ENCODE results near the gene ANKMY1.
"Not testable (repeated sequence)": the region's sequence is repeated elsewhere in the genome, so short reads cannot be mapped to it uniquely, and the experiment has no call there.

The ANKMY1 gene

GRCh38 chr2:240524963-240525718 is 32.6 kb downstream of the ANKMY1 start:
- no peak for DNase-seq (ENCODE audit: low spot score in 2 of 2)
- in situ Hi-C loops (cut with MboI; ENCODE audit: low sequenced_read_pairs), result no loop called here
- H3K27me3 ChIP-seq (ENCODE audit: low read depth), result no peaks in the 10 kb centered on the region
- H3K4me1 ChIP-seq, result no peaks in the 10 kb centered on the region
- peaks cover 22% of the 10 kb centered on the region for H3K36me3 ChIP-seq (replicated peaks)
- H3K4me3 ChIP-seq, result no peak overlapping the region
- peaks cover 21% of the 10 kb centered on the region for H3K9me3 ChIP-seq

- Histone ChIP-seq H3K36me3 (replicated peaks) (peaks cover 22% of the 10 kb centered on the region), H3K4me3 (no peak overlapping the region), H3K4me1 (no peaks in the 10 kb centered on the region), H3K27me3 (ENCODE audit: low read depth) (no peaks in the 10 kb centered on the region), H3K9me3 (peaks cover 21% of the 10 kb centered on the region)
- in situ Hi-C loops (cut with MboI; ENCODE audit: low sequenced_read_pairs), result no loop called here
- no peak for DNase-seq (ENCODE audit: low spot score in 2 of 2)
These were observed 34.1 kb downstream of the ANKMY1 start for GRCh38 chr2:240523451-240524281.

- no peaks in the 10 kb centered on the region for H3K27me3 ChIP-seq (ENCODE audit: low read depth)
- H3K36me3 ChIP-seq (replicated peaks), result peaks cover 22% of the 10 kb centered on the region
- in situ Hi-C loops (cut with MboI; ENCODE audit: low sequenced_read_pairs), result no loop called here
- H3K9me3 ChIP-seq, result peaks cover 21% of the 10 kb centered on the region
- no peak overlapping the region for H3K4me3 ChIP-seq
- no peak for DNase-seq (ENCODE audit: low spot score in 2 of 2)
- H3K4me1 ChIP-seq, result no peaks in the 10 kb centered on the region
These were observed 35.4 kb downstream of the ANKMY1 start for GRCh38 chr2:240522406-240522805.

GRCh38 chr2:240521885-240522284 is 35.9 kb downstream of the ANKMY1 start:
- Histone ChIP-seq H3K36me3 (replicated peaks) (peaks cover 22% of the 10 kb centered on the region), H3K9me3 (peaks cover 21% of the 10 kb centered on the region)
- H3K4me1 ChIP-seq; in situ Hi-C loops (cut with MboI; ENCODE audit: low sequenced_read_pairs); DNase-seq (ENCODE audit: low spot score in 2 of 2); H3K4me3 ChIP-seq; H3K27me3 ChIP-seq (ENCODE audit: low read depth): not testable (repeated sequence)

- Histone ChIP-seq H3K4me1 (no peaks in the 10 kb centered on the region), H3K27me3 (ENCODE audit: low read depth) (no peaks in the 10 kb centered on the region), H3K4me3 (no peak overlapping the region), H3K9me3 (peaks cover 16% of the 10 kb centered on the region), H3K36me3 (replicated peaks) (peaks cover 19% of the 10 kb centered on the region)
- no peak for DNase-seq (ENCODE audit: low spot score in 2 of 2)
- in situ Hi-C loops (cut with MboI; ENCODE audit: low sequenced_read_pairs), result no loop called here
These were observed 36.8 kb downstream of the ANKMY1 start for GRCh38 chr2:240520974-240521350.

GRCh38 chr2:240520130-240520973 is 37.4 kb downstream of the ANKMY1 start:
- in situ Hi-C loops (cut with MboI; ENCODE audit: low sequenced_read_pairs), result no loop called here
- peaks cover 14% of the 10 kb centered on the region for H3K9me3 ChIP-seq
- DNase-seq (ENCODE audit: low spot score in 2 of 2), result no peak
- no peak overlapping the region for H3K4me3 ChIP-seq
- no peaks in the 10 kb centered on the region for H3K4me1 ChIP-seq
- no peaks in the 10 kb centered on the region for H3K27me3 ChIP-seq (ENCODE audit: low read depth)
- H3K36me3 ChIP-seq (replicated peaks), result peaks cover 19% of the 10 kb centered on the region

- Histone ChIP-seq H3K4me1 (no peaks in the 10 kb centered on the region), H3K4me3 (no peak overlapping the region), H3K27me3 (ENCODE audit: low read depth) (no peaks in the 10 kb centered on the region), H3K9me3 (peaks cover 6% of the 10 kb centered on the region), H3K36me3 (replicated peaks) (peaks cover 12% of the 10 kb centered on the region)
- in situ Hi-C loops (cut with MboI; ENCODE audit: low sequenced_read_pairs), result no loop called here
- DNase-seq (ENCODE audit: low spot score in 2 of 2), result no peak
These were observed 38.2 kb downstream of the ANKMY1 start for GRCh38 chr2:240519396-240520129.

GRCh38 chr2:240518981-240519380 is 38.8 kb downstream of the ANKMY1 start:
- Histone ChIP-seq H3K36me3 (replicated peaks) (peaks cover 9% of the 10 kb centered on the region), H3K4me3 (no peak overlapping the region), H3K9me3 (peaks cover 2% of the 10 kb centered on the region; the same call in 1 of the 2 replicates), H3K27me3 (ENCODE audit: low read depth) (no peaks in the 10 kb centered on the region), H3K4me1 (no peaks in the 10 kb centered on the region)
- no peak for DNase-seq (ENCODE audit: low spot score in 2 of 2)
- in situ Hi-C loops (cut with MboI; ENCODE audit: low sequenced_read_pairs), result no loop called here

GRCh38 chr2:240517342-240517741 is 40.4 kb downstream of the ANKMY1 start:
- Histone ChIP-seq H3K4me3 (no peak overlapping the region), H3K36me3 (replicated peaks) (no peaks in the 10 kb centered on the region), H3K4me1 (no peaks in the 10 kb centered on the region), H3K9me3 (peaks cover 2% of the 10 kb centered on the region; the same call in 1 of the 2 replicates), H3K27me3 (ENCODE audit: low read depth) (no peaks in the 10 kb centered on the region)
- in situ Hi-C loops (cut with MboI; ENCODE audit: low sequenced_read_pairs), result no loop called here
- DNase-seq (ENCODE audit: low spot score in 2 of 2), result no peak

GRCh38 chr2:240514631-240515030 is 43.2 kb downstream of the ANKMY1 start:
- Histone ChIP-seq H3K9me3 (no peaks in the 10 kb centered on the region), H3K36me3 (replicated peaks) (no peaks in the 10 kb centered on the region), H3K4me1 (no peaks in the 10 kb centered on the region), H3K27me3 (ENCODE audit: low read depth) (no peaks in the 10 kb centered on the region), H3K4me3 (no peak overlapping the region)
- DNase-seq (ENCODE audit: low spot score in 2 of 2), result no peak
- in situ Hi-C loops (cut with MboI; ENCODE audit: low sequenced_read_pairs), result no loop called here

- no peaks in the 10 kb centered on the region for H3K36me3 ChIP-seq (replicated peaks)
- no peaks in the 10 kb centered on the region for H3K9me3 ChIP-seq
- no peaks in the 10 kb centered on the region for H3K4me1 ChIP-seq
- no peak overlapping the region for H3K4me3 ChIP-seq
- peak; percentile 16 to 84 for DNase-seq (ENCODE audit: low spot score in 2 of 2)
- in situ Hi-C loops (cut with MboI; ENCODE audit: low sequenced_read_pairs), result no loop called here
- no peaks in the 10 kb centered on the region for H3K27me3 ChIP-seq (ENCODE audit: low read depth)
These were observed 44.1 kb downstream of the ANKMY1 start for GRCh38 chr2:240513549-240514287.

- H3K4me1 ChIP-seq, result no peaks in the 10 kb centered on the region
- H3K4me3 ChIP-seq, result no peak overlapping the region
- no peaks in the 10 kb centered on the region for H3K27me3 ChIP-seq (ENCODE audit: low read depth)
- in situ Hi-C loops (cut with MboI; ENCODE audit: low sequenced_read_pairs), result no loop called here
- no peaks in the 10 kb centered on the region for H3K9me3 ChIP-seq
- DNase-seq (ENCODE audit: low spot score in 2 of 2), result no peak
- H3K36me3 ChIP-seq (replicated peaks), result no peaks in the 10 kb centered on the region
These were observed 44.9 kb downstream of the ANKMY1 start for GRCh38 chr2:240512666-240513535.

All from HAP-1 (cell line).